ENCODE results near the gene COL6A2. TPM values are rescaled to one million over a fixed set of nuclear protein-coding genes. Genes with fewer than 3 reads are reported as not detected.

Gene COL6A2
- total and polyA plus RNA-seq, 2 of the 4 experiments (the other 2 are of a cell fraction): 208 to 1,065 TPM

DNA sequence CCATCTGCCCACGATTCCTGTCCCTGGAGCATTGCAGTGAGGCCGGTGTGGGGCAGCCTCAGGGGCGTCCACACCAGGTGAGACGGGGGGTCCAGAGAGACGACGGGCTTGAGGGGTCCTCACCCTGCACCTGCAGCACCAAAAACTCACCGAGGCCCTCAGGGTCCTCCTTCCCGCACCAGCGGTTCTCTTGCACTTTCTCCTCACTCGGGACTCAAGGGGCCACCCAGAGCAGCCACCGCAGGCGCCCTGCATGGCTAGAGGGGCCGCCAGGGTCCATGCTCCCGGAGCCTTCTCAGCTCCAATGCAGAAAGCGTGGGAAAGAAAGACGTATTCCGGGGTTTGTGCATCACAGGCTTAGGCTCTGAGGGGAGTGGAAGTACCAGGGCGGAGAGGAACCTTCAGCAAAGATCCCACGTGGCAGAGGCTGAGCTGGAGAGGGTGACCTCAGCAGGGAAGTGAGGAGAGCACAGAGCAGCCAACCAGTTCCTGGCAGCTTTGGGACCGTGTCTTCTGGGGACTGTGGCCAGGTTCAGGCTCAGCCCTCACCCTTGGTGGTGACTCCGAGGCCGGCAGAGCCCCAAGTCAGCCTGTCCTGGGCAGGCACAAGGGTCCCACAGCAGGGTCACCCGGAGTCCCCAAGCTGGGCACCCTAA, 19.5 kb upstream of the COL6A2 start:
- WGBS, 2 experiments (ENCODE audit: extremely low coverage in 2 of 2, insufficient read length in 1 of 2): 93% methylated on average over 5 of the region's 23 CpGs; no CpG with 5 or more reads in 1 of the 2 experiments
- Histone ChIP-seq H3K4me2 (ENCODE audit: low read depth, low read length) (no peak overlapping the region), H4K8ac (ENCODE audit: low read depth in 2 of 2, low read length in 2 of 2) (peak overlapping the region; percentile 81 to 95), H3K14ac (replicated peaks; ENCODE audit: low read depth, low read length) (peak overlapping the region; percentile 93), H2AK5ac (ENCODE audit: low read depth, low read length) (peak overlapping the region; percentile 97), H3K9ac (ENCODE audit: low read depth, low read length) (no peak overlapping the region), H3K4me1 (ENCODE audit: control insufficient read depth, insufficient read depth, low read length) (peaks cover 24% of the 10 kb centered on the region), H3K4ac (ENCODE audit: low read depth, low read length) (peak overlapping the region; percentile 99), H2AK9ac (replicated peaks; ENCODE audit: low read depth, low read length, poor library complexity) (peak overlapping the region; percentile 99), H3K4me3 (ENCODE audit: insufficient read depth, low read depth, low read length) (no peak overlapping the region), H3K23ac (ENCODE audit: low read depth, low read length) (peak overlapping the region; percentile 72), H2AFZ (replicated peaks; ENCODE audit: low read length, poor library complexity) (peak overlapping the region; percentile 88), H2BK15ac (ENCODE audit: low read depth, low read length) (peak overlapping the region; percentile 80), H3K79me1 (ENCODE audit: low read depth in 1 of 2, low read length in 2 of 2) (peaks cover 0 to 12% of the 10 kb centered on the region in 2 experiments; a peak in 2 of 4 replicates), H2BK5ac (ENCODE audit: low read depth, low read length, poor library complexity, severe bottlenecking) (peak overlapping the region; percentile 99), H3K9me3 (ENCODE audit: control insufficient read depth, insufficient read depth, low read length) (no peaks in the 10 kb centered on the region), H2BK20ac (ENCODE audit: low read depth, low read length) (peak overlapping the region; percentile 96), H4K5ac (ENCODE audit: low read depth, low read length) (peak overlapping the region; percentile 24; the same call in 1 of the 2 replicates), H3K56ac (ENCODE audit: extremely low read depth, insufficient read depth, low read length) (0 out of 2 replicates have a peak overlapping the region, but pooled peaks have one; percentile 69), H4K91ac (ENCODE audit: insufficient read depth, low read depth, low read length) (peak overlapping the region; percentile 94), H3K9me1 (ENCODE audit: insufficient read depth, low read length) (peaks cover 30% of the 10 kb centered on the region), H3K36me3 (ENCODE audit: control insufficient read depth, insufficient read depth, low read length) (no peaks in the 10 kb centered on the region), H2BK120ac (ENCODE audit: low read depth, low read length) (peak overlapping the region; percentile 99), H3K27me3 (ENCODE audit: control insufficient read depth, insufficient read depth, low read length) (no peaks in the 10 kb centered on the region), H3K18ac (ENCODE audit: low read depth, low read length) (peak overlapping the region; percentile 55), H3K27ac (ENCODE audit: insufficient read depth, low read length) (peak overlapping the region; percentile 66), H4K20me1 (ENCODE audit: insufficient read depth, low read length) (no peaks in the 10 kb centered on the region)
- POLR2A ChIA-PET (ENCODE audit: unreplicated experiment): interaction anchor here (0.6 to 1.3 kb wide), 4 partner anchors 12 to 61 kb away, joined by 3 to 6 read pairs (median 4); no protein-coding TSS in a partner anchor
- ATAC-seq (ENCODE audit: low read depth): peak; percentile 18
- BruUV-seq (replicated peaks): no TSS peak
- in situ Hi-C loops (cut with MboI; ENCODE audit: low sequenced_read_pairs) (no loop called here), intact Hi-C loops (cut with micrococcal nuclease) (no loop called here), dilution Hi-C loops (cut with HindIII; ENCODE audit: low sequenced_read_pairs, unreplicated experiment) (no loop called here)
- TF ChIP-seq, protein P1, sequence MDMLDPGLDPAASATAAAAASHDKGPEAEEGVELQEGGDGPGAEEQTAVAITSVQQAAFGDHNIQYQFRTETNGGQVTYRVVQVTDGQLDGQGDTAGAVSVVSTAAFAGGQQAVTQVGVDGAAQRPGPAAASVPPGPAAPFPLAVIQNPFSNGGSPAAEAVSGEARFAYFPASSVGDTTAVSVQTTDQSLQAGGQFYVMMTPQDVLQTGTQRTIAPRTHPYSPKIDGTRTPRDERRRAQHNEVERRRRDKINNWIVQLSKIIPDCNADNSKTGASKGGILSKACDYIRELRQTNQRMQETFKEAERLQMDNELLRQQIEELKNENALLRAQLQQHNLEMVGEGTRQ (IDR thresholded peaks at IDR 0.05; ENCODE audit: low read depth, low read length): peak; percentile 62; the same call in 1 of the 2 replicates
- no peak for TF ChIP-seq MAZ (IDR thresholded peaks at IDR 0.05; ENCODE audit: borderline replicate concordance, low read depth, low read length)
- TF ChIP-seq CEBPB (IDR thresholded peaks at IDR 0.05; ENCODE audit: low read depth, low read length): no peak
- no peak for TF ChIP-seq MAFK (IDR thresholded peaks at IDR 0.05; ENCODE audit: low read depth, low read length)
- CTCF ChIA-PET: interaction anchor here (1.0 to 1.2 kb wide), 2 partner anchors 11 to 13 kb away, joined by 3 to 4 read pairs; no protein-coding TSS in a partner anchor
- DNase-seq: no peak
